Activated CD4-positive, alpha-beta T cell treated with anti-CD3 and anti-CD28 coated beads for 4 hours (primary cell): ENCODE data around the gene PNKD.

ENCODE experiments used
- DNase-seq, 2 donors: peaks; one replicate each; pipeline ENCODE4 v3.0.0-alpha.2; 2020

The PNKD gene

DNA sequence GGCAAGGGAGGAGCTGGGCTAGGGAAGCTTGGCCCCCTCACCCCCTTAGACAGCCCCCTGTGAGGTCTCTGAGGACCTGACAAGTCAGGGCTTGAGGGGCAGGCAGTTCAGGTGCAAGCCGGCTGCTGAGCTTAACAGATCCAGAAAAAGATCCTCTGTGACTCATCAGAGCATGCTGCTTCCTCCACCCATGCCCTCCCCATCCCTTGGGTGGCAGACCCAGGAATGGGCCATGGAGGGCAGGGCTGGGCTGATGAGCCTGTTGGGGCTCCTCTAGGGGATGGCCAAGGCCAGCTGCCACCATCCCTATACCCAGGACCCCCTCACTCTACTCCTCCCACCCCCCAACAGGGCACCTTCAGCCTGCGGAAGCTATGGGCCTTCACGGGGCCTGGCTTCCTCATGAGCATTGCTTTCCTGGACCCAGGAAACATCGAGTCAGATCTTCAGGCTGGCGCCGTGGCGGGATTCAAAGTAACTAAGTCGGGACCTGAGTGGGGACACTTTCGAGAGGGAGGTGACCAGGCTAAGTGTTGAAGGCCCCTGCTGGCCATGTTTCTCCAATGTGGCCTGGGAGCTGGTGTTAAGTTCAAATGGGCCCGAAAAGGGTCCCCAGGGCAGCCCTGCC lies 113.7 kb downstream of the PNKD start:
- DNase-seq, result no peak

GRCh38 chr2:218384975-218385374 lies 114.7 kb downstream of the PNKD start:
- no peak for DNase-seq

DNA sequence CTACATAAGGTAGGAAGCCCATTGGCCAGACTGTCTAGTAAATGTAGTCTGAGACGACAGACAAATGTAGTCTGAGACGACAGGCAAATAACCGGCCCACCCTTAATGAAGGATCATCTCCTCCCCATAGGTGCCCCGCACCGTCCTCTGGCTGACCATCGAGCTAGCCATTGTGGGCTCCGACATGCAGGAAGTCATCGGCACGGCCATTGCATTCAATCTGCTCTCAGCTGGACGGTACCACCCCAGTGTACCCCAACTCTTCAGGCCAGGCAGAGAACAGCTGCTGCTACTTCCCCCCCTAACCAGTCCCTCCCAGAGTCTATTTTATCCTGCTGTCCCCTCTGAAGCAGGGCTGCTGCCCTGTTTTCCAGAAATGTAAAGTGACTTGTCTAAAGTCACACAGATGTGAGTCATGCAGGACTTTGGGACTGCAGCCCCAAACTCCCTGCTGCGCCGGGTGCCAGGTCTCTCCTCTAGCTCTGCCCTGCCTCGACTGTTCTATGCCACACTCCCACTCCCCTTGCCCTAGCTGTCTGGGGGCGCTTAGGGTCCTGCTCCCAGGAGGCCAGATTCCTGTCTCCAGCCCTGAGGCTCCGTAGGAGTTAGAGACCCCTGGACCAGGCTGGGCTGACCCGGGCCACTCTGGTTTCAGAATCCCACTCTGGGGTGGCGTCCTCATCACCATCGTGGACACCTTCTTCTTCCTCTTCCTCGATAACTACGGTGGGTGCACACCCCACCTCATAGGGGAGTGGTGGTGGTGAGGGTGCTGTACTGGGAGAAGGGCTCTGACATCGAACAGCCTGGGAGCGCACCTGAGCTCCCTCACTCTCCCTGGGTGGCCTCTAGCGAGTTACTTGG lies 116.4 kb downstream of the PNKD start:
- no peak for DNase-seq

DNA sequence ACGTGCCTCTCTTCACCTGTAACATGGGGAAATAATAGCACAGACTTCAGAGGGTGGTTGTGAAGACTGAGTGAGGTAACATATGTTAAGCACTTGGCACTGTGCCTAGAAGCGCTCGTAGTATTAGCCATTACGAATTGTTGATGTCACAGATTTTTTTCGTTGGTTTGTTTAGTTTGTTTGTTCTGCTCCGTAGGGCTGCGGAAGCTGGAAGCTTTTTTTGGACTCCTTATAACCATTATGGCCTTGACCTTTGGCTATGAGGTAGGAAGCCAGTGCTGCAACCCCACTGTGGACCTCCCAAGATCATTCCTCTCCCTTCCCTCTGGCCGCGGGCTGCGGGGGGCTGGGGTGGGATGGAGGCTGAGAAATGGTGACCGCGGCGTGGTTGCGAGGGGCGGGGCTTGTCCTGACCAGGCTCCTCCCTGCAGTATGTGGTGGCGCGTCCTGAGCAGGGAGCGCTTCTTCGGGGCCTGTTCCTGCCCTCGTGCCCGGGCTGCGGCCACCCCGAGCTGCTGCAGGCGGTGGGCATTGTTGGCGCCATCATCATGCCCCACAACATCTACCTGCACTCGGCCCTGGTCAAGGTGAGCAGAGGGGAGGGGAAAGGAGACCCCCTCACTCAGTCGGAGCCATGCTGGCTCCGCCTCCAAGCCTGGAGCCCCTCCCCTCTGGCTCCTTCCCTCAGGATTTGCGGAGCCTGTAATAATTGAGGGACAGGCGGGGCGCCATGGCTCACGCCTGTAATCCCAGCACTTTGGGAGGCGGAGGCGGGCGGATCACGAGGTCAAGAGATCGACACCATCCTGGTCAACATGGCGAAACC lies 117.3 kb downstream of the PNKD start:
- DNase-seq, result no peak

GRCh38 chr2:218389333-218390150 lies 119.2 kb downstream of the PNKD start:
- DNase-seq, result no peak

DNA sequence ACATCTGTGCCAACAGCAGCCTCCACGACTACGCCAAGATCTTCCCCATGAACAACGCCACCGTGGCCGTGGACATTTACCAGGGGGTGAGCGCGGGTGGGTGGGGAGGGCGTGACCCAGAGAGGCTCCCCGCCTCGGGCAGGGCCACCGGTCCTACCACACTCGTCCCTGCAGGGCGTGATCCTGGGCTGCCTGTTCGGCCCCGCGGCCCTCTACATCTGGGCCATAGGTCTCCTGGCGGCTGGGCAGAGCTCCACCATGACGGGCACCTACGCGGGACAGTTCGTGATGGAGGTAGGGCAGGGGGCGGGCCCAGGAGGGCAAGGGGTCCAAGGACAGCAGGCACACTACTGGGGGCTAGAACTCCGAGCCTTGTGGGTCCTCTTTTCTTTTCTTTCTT lies 120.9 kb downstream of the PNKD start:
- no peak for DNase-seq

- DNase-seq, result no peak
These were observed 122.1 kb downstream of the PNKD start for GRCh38 chr2:218392459-218392858.

DNA sequence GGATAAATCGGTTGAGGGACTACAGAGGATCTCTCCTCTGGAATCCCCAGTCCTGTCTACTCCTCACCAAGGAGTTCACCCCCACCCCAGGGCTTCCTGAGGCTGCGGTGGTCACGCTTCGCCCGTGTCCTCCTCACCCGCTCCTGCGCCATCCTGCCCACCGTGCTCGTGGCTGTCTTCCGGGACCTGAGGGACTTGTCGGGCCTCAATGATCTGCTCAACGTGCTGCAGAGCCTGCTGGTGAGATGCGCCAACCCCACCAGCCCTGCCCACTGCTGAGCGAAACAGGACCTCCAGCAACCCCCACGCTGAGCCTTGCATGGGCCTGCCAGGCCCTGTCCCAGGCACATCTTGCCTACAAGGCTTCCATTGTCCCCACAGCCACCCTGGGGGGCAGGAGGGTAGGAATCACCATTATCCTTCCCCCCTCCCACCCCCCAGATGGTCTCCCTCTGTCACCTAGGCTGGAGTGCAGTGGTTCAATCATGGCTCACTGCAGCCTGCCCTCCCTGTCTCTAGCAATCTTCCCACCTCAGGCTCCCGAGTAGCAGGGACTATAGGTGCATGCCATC lies 122.7 kb downstream of the PNKD start:
- DNase-seq, result no peak

- no peak for DNase-seq
These were observed 123.5 kb downstream of the PNKD start for GRCh38 chr2:218393750-218394290.

DNA sequence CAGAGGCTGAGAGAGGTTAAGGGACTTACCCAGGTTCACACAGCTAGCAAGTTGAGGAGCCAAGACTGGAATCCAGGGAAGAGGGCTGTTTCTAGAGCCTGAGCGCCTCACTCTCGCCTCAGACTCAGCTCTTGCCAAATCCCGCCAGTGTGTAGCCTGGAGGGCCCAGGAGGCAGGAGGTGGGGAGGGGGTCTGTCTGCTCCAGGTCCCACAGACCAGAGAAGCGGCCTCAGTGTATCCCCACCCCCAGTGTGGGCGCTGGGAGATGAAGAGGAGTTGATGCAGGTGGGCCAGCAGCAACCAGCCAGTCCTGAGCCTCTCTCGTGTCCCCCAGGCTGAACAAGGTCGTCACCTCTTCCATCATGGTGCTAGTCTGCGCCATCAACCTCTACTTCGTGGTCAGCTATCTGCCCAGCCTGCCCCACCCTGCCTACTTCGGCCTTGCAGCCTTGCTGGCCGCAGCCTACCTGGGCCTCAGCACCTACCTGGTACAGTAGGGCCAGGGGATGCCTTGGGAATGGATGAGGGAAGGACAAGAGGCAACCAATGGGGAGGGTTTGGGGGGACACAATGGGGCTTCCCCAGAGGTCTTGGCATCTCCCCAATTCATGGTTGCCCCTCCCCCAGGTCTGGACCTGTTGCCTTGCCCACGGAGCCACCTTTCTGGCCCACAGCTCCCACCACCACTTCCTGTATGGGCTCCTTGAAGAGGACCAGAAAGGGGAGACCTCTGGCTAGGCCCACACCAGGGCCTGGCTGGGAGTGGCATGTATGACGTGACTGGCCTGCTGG lies 124.2 kb downstream of the PNKD start:
- no peak for DNase-seq

DNA sequence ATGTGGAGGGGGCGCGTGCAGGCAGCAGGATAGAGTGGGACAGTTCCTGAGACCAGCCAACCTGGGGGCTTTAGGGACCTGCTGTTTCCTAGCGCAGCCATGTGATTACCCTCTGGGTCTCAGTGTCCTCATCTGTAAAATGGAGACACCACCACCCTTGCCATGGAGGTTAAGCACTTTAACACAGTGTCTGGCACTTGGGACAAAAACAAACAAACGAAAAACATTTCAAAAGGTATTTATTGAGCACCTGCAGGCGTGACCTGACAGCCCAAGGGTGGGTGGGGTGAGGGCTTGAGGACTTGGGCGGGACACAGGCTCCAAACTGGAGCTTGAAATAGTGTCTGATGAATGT lies 124.7 kb downstream of the PNKD start:
- DNase-seq, result no peak

DNA sequence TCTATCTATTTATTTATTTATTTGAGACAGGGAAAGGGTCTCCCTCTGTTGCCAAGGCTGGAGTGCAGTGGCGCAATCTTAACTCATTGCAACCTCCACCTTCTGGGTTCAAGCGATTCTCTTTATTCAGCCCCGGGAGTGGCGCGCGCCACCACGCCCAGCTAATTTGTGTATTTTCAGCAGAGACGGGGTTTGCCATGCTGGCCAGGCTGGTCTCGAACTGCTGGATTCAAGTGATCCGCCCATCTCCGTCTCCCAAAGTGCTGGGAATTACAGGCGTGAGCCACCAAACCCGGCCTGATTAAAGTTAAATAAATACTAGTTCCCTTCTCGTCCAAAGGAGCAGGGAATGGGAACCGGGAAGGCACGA lies 125.1 kb downstream of the PNKD start:
- DNase-seq, result no peak

DNA sequence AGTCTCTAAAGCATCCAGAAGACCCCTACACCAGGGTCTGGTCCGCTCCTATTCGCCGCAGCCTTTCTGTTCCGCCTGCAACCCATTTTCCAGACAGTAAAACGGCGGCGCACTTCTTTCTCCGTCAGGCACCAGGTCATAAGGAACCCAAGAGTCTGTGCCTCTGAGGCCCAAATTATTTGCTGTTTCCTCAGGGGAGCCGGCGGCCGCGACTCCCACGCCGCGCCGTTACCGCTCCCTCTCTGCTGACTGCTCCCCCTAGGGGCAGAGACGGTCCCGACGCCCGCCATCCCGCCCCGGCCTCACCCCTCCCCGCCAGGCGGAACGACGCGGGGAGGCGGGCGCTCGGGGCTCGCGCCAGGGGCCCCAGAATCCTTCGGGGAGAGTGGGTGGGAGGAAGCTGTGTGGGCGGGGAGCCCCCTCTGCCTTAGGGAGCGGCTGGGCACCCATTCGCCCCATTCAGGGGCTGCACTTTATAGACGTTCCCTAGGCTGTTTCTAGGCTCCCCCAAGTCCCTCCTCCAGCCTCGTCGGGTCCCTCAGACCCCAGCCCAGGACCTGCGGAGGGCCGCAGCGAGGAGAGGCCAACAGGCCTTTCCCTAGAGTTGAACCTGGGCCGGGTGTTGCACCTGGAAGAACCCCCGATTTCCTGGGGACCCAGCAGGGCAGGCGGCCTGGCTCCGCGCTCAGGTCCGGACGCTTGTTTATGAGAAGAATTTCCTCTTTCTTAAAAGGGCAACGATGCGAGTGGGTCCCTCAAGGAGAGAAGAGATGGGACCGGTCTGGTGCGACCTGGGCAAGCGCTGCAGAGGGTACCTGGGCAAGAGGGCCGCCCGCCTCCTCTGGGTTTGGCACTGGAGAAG lies 125.7 kb downstream of the PNKD start:
- peak; percentile 93 to 94 for DNase-seq
